LNCAP (cell line): ENCODE results near the gene RASGRP1.

ENCODE experiments used
- CTCF ChIP-seq: fragments of 450-650 bp; IDR thresholded peaks from 2 replicates; pipeline ENCODE4 v1.5.1; 2017; ENCODE audit warnings: mild to moderate bottlenecking

Gene RASGRP1

GRCh38 chr15:38524156-38524555 is 40.5 kb downstream of the RASGRP1 start:
- TF ChIP-seq CTCF = no peak

- no peak for TF ChIP-seq CTCF
These were observed 41.7 kb downstream of the RASGRP1 start for GRCh38 chr15:38522922-38523321.

- no peak for TF ChIP-seq CTCF
These were observed 43.3 kb downstream of the RASGRP1 start for GRCh38 chr15:38521316-38521715.

DNA sequence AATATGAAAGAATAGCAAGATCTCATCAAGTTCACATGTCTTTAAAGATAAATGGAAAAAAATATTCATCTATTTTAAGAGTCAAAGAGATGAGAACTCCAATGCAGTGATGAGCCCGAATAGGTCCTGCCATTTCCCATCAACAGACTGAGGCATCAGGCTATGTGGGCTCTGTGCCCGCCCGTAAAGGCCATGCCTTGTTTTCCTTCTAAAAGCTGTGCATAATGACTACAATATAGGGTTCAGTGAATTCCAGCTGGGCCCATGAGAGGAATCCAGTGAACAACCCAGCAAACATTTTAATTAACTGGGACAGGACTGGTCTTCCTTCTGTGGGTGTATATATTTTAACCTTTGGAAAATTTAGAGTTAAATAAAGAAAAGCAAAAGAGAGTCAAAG is 44.6 kb downstream of the RASGRP1 start:
- TF ChIP-seq CTCF = no peak

- TF ChIP-seq CTCF = no peak
These were observed 46.5 kb downstream of the RASGRP1 start for GRCh38 chr15:38518084-38518483.

DNA sequence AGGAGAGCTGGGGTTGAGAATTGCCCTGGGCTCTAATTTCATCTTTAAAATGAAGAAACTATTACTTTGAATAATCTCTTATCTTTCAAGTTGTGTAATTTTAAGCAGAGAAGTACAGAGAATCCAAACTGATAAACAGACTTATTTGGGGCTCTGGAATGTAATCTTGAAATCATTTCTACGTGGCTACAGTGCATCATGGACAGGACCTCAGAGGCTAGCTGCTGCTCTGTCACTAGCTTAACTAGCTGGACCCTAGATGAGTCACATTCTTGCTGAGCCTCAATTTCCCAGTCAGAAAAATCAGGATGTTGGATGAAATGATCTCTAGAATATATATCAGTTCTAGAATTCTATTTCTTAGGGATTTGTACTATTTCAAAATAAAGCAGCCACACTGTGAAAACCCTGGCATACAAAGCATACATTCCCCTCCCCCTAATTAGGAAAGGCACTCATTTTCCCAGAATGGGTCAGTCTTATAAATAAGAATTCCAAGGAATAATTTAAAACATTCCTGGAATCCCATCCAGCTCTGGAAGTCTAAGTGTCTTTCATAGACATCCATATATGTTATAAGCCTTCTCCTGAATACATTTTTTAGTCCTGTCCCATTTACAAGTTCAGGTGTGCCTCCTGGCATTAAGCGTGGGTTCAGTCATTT is 47.2 kb downstream of the RASGRP1 start:
- no peak for TF ChIP-seq CTCF

GRCh38 chr15:38516626-38517025 is 48.0 kb downstream of the RASGRP1 start:
- no peak for TF ChIP-seq CTCF

- no peak for TF ChIP-seq CTCF
These were observed 50.0 kb downstream of the RASGRP1 start for GRCh38 chr15:38514601-38515000.
